HG02938 (cell line): ENCODE measurements around the gene TRMT1.
"Not testable (repeated sequence)": the region's sequence is repeated elsewhere in the genome, so short reads cannot be mapped to it uniquely, and the experiment has no call there.

Source experiments
- ATAC-seq: cut with Tn5 transposase; IDR thresholded peaks from one replicate; pipeline ENCODE4 v1.9.1; 2021; ENCODE audit warnings: mild to moderate bottlenecking, moderate library complexity; ENCODE audit not compliant: unreplicated experiment

TRMT1 gene

GRCh38 chr19:13150931-13151604 lies 34.5 kb upstream of the TRMT1 start:
- ATAC-seq = no peak

GRCh38 chr19:13150187-13150930 lies 33.8 kb upstream of the TRMT1 start, which contains the start of the genes IER2 and STX10:
Gene IER2 (plus strand): TSS chr19:13150411. CDS start chr19:13153187, 2,776 bp downstream.
Gene STX10 (minus strand): TSS chr19:13150375. CDS start chr19:13150173, 202 bp downstream.
- ATAC-seq = no peak

DNA sequence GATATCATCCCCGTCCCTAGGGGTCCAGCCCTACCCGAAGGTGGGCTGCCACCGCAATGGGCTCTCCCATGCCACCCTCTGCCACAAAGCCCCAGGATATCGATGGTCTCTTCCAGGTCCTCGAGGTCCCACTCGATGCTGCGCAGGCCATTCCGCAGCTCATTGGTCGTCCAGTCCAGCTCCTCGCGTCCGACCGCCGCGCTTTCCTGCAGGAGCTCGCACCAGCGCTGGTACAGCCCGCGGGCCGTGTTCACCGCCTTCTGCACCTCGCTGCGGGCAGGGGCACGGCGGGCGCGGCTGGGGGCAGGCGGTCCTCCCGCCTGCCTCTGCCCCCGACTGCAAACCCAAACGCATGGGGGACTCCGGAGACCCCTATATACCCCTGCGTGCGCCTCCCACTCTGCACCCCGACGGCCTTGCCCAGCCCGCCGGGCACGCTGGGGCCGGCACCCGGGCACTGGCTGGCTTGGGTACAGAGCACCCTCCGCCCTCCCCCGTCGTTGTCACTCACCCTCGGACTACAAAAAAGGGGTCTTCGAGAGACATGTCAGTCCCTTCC lies 33.2 kb upstream of the TRMT1 start:
- no peak for ATAC-seq

DNA sequence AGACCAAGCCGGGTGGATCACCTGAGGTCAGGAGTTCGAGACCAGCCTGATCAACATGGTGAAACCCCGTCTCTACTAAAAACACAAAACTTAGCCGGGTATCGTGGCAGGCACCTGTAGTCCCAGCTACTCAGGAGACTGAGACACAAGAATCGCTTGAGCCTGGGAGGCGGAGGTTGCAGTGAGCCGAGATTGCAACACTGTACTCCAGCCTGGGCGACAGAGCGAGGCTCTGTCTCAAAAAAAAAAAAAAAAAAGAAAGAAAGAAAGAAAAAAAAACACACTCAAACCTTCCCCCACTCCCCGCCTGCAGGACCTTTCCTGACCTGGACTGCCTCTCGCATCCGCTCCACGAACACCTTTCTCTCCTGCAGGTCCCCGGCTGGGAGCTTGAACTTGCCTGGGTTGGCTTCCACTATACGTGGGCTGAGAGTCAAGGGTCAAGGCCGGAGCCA lies 32.7 kb upstream of the TRMT1 start:
- not testable (repeated sequence) for ATAC-seq

GRCh38 chr19:13146763-13147563 lies 30.4 kb upstream of the TRMT1 start:
- no peak for ATAC-seq

- no peak for ATAC-seq
These were observed 23.2 kb upstream of the TRMT1 start for GRCh38 chr19:13139633-13140311.

DNA sequence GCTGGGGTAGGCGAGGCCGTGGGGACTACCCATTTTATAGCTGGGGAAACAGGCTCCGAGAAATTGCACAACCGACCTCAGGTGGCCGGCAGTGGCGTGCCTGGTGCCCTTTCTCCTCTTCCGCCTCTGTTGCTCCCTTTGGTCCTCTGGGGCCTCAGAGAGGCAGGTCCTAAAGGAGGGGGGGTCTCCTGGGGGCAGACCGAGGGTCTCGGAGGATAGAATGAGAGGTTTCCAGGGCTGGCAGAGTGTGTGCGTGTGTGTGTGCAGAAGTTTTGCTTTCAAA lies 22.3 kb upstream of the TRMT1 start:
- no peak for ATAC-seq

DNA sequence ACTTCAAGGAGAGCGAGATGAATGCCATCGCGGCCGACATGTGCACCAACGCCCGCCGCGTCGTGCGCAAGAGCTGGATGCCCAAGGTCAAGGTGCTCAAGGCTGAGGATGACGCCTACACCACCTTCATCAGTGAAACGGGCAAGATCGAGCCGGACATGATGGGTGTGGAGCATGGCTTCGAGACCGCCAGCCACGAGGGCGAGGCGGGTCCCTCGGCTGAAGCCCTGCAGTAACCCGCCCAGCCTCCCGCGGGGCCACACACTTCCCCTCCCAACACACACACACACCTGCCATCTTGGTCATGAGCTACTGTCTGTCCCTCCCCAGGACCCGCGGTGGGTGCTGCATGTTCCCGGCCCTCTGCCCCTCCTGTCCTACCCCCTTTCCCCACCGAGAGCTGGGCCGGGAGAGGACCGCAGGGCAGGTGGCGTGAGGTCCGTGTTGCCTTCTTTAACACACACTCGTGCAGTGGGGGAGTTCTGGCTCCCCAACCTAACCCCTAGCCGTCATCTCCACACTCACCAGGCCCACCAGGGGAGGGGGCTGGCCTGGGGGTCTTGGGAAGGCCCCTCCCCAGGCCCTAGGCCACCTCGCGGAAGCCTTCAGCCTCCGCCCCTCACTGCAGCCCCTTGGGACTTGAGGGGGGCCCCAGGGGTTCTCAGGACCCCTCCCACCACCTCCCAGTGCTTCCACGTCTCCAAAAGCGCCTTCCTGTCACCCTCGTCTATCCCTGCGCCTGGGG lies 21.8 kb upstream of the TRMT1 start:
- ATAC-seq = no peak

DNA sequence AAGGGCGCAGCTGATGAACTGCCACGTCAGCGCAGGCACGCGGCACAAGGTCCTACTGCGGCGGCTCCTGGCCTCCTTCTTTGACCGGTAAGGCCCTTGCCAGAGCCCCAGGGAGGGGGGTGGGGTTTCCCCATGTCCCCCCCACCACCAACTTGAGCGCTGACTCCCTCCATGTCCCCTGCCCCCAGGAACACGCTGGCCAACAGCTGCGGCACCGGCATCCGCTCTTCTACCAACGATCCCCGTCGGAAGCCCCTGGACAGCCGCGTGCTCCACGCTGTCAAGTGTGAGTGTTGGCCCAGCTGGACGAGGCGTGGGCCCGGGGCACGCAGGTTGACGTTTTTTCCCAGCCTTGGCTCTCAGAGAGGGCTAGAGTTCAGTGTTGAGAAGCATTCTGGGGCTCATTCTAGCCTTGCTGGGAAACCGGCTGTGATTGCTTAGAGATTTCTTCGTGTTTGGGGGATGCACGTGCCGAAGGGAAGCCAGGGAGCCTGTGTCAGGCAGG lies 20.8 kb upstream of the TRMT1 start:
- ATAC-seq = no peak

GRCh38 chr19:13135068-13136062 lies 18.8 kb upstream of the TRMT1 start:
- no peak for ATAC-seq

GRCh38 chr19:13134626-13135025 lies 18.1 kb upstream of the TRMT1 start:
- ATAC-seq = no peak

- no peak for ATAC-seq
These were observed 16.8 kb upstream of the TRMT1 start for GRCh38 chr19:13133241-13133870.

DNA sequence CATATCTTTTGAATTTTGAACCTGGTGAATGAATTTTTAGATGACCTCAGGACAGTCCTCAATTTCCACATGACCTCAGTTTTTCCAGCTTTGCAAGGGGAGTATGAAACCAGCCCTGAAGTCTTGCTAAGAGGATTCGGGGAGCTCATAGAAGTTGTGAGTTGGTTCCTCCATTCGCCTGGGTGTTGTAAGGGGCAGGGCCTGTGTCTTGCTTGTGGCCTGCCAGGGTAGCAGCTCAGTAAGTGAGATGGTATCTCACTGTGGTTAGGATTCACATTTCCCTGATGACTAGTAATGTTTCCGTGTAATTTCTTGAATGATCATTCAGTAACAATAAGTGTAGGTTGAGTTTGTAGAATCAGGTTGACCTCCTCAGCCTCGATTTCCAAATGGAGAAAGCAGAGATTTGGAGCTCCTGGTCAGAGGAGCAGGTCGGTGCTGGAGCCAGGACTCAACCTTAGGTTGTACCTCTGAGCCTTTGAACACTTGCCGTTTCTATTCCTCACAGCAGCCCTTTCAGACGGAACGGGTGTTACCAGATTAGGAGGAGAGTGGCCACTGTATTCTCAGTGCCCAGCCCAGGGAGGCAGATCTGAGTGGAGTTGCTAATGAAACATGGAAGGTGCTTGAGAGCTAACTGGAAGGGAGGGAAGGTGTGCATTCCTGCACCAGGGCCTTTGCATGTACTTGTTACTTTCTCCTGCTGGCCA lies 16.1 kb upstream of the TRMT1 start:
- no peak for ATAC-seq

- ATAC-seq = no peak
These were observed 14.4 kb upstream of the TRMT1 start for GRCh38 chr19:13130886-13131490.

DNA sequence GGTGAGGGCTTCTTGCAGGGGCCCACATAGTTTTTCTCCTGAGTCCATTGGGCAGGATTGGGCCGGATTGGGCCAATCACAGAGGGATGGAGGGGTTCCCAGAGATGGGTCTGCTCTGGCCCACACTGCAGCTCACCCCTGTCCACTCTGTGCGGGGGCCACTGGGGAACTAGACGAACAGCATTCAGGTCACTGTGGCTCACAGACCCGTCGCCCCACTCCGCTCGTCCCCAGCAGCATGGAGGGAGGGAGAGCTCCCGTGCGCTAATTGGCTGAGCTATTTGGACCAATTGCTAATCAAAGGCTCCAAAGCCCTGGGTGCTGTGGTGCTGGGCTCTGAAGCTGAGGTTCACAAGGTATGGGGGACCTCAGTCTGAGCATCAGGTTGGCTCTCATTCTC lies 12.8 kb upstream of the TRMT1 start:
- ATAC-seq = no peak

GRCh38 chr19:13128583-13128982 lies 12.0 kb upstream of the TRMT1 start:
- no peak for ATAC-seq
